H1 (cell line): ENCODE data around the gene TMEM266. TPM values are rescaled to one million over a fixed set of nuclear protein-coding genes. Genes with fewer than 3 reads are reported as not detected.

Experiments
- ASH2L ChIP-seq: fragments of 200-600, 300-600 bp; sonication (generic); IDR thresholded peaks from one replicate; pipeline ENCODE4 v1.7.1; 2017; ENCODE audit warnings: low read length
- MAX ChIP-seq: IDR thresholded peaks from 2 replicates; pipeline ENCODE4 v1.6.1; 2012; ENCODE audit warnings: inconsistent platforms
- polyA plus RNA-seq, 7 experiments: library from polyadenylated mRNA; depleted of rRNA in 3 of 7; stranded (reverse) in 5 of 7; unstranded in 2 of 7; fragments of >200 nt in 5 of 7; fragments of 200-250 nt in 2 of 7; gene quantifications; 1 replicate in 5 of 7; 2 replicates in 1 of 7; 4 replicates in 1 of 7; pipeline versions ENCODE4 v1.2.1 to v1.2.3, GENCODE V29; 2011 to 2013; ENCODE audit warnings: missing spikeins in 2 of 7, mixed read lengths in 2 of 7
- total RNA-seq: library from RNA; stranded (reverse); fragmentation: NEBNext Ultra II Directional; extraction: Animal tissue kit (Norgen Biotek cat#: 25700); gene quantifications from 2 replicates; pipeline ENCODE4 v1.2.1, GENCODE V29; 2021

Gene TMEM266
- total and polyA plus RNA-seq, 2 of the 8 experiments (the other 6 are each of a cell fraction or from before 2014, with no cell fraction given), result 2.6 TPM

- TF ChIP-seq ASH2L (no peak), MAX (no peak)
Measured at GRCh38 chr15:76251717-76252116, 191.9 kb downstream of the TMEM266 start (continued).
